Measurements from ENCODE around the gene TLE4.

The TLE4 gene

DNA sequence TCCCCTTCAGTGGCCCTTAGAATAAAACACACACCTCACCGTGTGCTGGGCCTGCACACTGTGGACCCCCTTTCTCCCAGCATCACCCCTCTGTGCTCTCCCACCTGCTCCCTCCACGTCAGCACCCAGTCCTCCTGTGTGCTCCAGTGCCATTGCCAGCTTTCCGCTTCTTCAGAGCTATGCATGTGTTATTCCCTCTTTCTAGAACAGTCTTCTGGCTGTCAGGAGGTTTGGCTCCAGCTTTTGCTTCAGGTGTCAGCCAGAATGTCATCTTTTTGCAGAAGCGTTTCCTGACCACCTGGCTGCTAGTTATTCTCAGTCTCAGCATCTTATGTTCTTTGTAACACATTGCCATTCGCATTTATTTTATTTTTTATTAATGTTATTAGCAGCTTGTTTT, 119.7 kb downstream of the TLE4 start:
- Histone ChIP-seq H3K9ac (ENCODE audit: low read length) (no peak overlapping the region), H3K27ac (ENCODE audit: low read depth, low read length) (no peak overlapping the region), H3K36me3 (ENCODE audit: control insufficient read depth, insufficient read depth, low read length) (peaks cover 4% of the 10 kb centered on the region; the same call in 1 of the 2 replicates), H3K27me3 (ENCODE audit: control insufficient read depth, insufficient read depth, low read length) (no peaks in the 10 kb centered on the region), H3K4me1 (ENCODE audit: control insufficient read depth, insufficient read depth, low read length) (peaks cover 42% of the 10 kb centered on the region), H3K4me3 (ENCODE audit: low read depth, low read length) (no peak overlapping the region), H3K9me3 (ENCODE audit: control insufficient read depth, insufficient read depth, low read depth, low read length) (no peaks in the 10 kb centered on the region)

DNA sequence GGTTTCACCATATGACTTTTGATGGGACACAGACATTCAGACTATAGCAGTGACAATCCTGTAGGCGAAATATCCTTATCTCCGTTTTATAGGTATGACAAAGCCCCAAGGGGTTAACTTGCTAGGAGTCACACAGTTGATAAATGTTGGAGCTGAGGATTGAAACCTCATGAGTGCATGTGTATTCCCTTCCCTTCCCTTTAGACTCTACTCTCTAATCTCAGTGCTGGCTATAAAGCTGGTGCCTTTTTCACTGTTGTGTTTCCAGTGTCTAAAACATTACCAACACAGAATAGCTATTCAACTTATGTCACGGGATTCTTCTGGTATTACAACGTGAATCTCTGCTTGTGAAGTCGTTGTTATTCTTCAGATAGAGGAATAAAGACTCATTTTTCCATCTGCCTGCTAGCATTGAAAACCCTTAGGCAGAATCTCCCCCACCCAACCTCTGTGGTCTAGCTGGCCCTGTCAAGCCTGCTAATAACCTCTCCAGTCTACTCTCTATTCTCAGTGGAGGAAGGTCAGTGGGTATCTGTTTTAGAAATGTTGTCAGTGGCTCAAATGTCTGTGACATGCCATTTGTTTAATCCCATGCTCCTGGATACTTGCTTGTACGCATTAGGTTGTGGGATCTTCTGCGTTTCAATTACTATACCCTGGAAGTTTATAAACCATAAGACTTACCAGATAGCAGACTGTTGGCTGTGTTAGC, 121.2 kb downstream of the TLE4 start:
- no peaks in the 10 kb centered on the region for H3K36me3 ChIP-seq (ENCODE audit: control insufficient read depth, insufficient read depth, low read length)
- no peaks in the 10 kb centered on the region for H3K9me3 ChIP-seq (ENCODE audit: control insufficient read depth, insufficient read depth, low read depth, low read length)
- peaks cover 41% of the 10 kb centered on the region for H3K4me1 ChIP-seq (ENCODE audit: control insufficient read depth, insufficient read depth, low read length)
- H3K27me3 ChIP-seq (ENCODE audit: control insufficient read depth, insufficient read depth, low read length) = no peaks in the 10 kb centered on the region
- no peak overlapping the region for H3K4me3 ChIP-seq (ENCODE audit: low read depth, low read length)
- H3K27ac ChIP-seq (ENCODE audit: low read depth, low read length) = no peak overlapping the region
- no peak overlapping the region for H3K9ac ChIP-seq (ENCODE audit: low read length)

DNA sequence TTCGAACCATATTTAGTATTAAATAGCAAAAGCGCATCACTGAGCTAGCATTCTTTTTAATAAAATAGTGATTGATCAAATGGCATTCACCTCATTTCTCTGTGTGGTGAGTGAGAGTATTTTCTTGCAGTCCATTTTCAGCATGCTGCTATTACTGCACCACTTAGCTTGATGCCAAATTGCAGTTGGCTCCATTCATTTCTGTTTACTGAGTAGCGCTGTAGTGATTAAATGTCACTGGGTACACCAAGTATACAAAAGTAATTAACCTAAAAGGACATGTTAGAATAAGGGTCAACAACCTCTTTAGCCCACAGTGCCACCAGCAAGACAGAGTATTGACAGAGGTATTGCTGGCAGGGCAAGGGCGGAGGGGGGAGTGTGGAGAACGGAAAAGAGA, 122.0 kb downstream of the TLE4 start:
- Histone ChIP-seq H3K4me3 (ENCODE audit: low read depth, low read length) (no peak overlapping the region), H3K27ac (ENCODE audit: low read depth, low read length) (no peak overlapping the region), H3K27me3 (ENCODE audit: control insufficient read depth, insufficient read depth, low read length) (no peaks in the 10 kb centered on the region), H3K9ac (ENCODE audit: low read length) (no peak overlapping the region), H3K4me1 (ENCODE audit: control insufficient read depth, insufficient read depth, low read length) (peaks cover 41% of the 10 kb centered on the region), H3K9me3 (ENCODE audit: control insufficient read depth, insufficient read depth, low read depth, low read length) (no peaks in the 10 kb centered on the region), H3K36me3 (ENCODE audit: control insufficient read depth, insufficient read depth, low read length) (no peaks in the 10 kb centered on the region)

DNA sequence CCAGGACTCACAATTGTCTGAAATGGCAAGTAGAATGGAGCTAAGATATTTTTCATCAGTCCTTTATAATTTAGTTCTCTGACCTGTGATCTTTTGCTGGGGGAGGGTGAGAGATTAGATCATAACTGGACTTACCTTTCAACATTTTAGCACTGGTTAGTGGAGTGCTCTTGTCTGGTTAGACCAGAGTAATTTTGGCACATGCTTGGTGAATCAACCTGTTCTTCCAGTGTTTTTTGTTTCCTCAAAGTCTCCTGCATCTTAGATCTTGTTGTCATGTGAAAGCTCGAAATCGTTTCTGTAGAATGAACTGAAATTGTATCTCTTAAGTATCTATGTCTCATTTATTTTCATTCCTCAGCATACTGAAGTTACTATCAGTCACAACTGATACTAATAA, 122.4 kb downstream of the TLE4 start:
- no peak overlapping the region for H3K4me3 ChIP-seq (ENCODE audit: low read depth, low read length)
- no peaks in the 10 kb centered on the region for H3K27me3 ChIP-seq (ENCODE audit: control insufficient read depth, insufficient read depth, low read length)
- no peak overlapping the region for H3K9ac ChIP-seq (ENCODE audit: low read length)
- no peaks in the 10 kb centered on the region for H3K9me3 ChIP-seq (ENCODE audit: control insufficient read depth, insufficient read depth, low read depth, low read length)
- no peaks in the 10 kb centered on the region for H3K36me3 ChIP-seq (ENCODE audit: control insufficient read depth, insufficient read depth, low read length)
- H3K27ac ChIP-seq (ENCODE audit: low read depth, low read length) = no peak overlapping the region
- H3K4me1 ChIP-seq (ENCODE audit: control insufficient read depth, insufficient read depth, low read length) = peaks cover 41% of the 10 kb centered on the region

DNA sequence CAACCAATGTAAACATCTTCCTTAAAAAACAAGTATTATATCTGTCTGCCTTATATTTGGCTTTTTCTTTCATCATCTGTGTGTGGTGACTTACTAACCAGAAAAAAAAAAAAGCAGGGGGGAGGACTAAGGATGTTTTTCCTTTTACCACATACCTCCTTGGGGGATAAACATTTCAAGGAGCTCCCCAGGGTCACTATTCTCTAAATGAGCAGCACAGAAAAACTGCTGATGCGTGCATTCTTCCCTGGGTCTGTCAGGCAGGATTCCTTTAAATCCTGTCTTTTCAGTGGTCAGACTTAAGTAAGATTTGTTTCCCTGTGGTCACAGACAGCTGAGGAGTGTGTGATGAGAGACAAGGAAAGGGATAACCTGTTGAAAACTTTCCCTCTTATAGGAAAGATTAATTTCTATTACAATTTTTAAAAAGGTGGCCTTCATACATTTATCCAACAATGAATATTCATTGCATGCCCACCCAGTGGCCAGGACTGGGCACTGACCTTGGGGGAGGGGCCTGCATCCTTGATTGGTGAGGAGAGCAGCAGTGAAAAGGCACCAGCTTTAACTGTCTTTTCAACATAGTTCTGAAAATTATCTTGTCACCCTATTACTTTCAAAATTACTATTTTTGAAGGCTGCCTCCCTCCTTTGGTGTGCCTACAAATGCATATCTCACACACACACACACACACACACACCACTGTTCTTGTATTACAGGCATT, 123.1 kb downstream of the TLE4 start:
- Histone ChIP-seq H3K27ac (ENCODE audit: low read depth, low read length) (no peak overlapping the region), H3K9ac (ENCODE audit: low read length) (no peak overlapping the region), H3K4me3 (ENCODE audit: low read depth, low read length) (no peak overlapping the region), H3K36me3 (ENCODE audit: control insufficient read depth, insufficient read depth, low read length) (no peaks in the 10 kb centered on the region), H3K27me3 (ENCODE audit: control insufficient read depth, insufficient read depth, low read length) (no peaks in the 10 kb centered on the region), H3K9me3 (ENCODE audit: control insufficient read depth, insufficient read depth, low read depth, low read length) (no peaks in the 10 kb centered on the region), H3K4me1 (ENCODE audit: control insufficient read depth, insufficient read depth, low read length) (peaks cover 41% of the 10 kb centered on the region)

DNA sequence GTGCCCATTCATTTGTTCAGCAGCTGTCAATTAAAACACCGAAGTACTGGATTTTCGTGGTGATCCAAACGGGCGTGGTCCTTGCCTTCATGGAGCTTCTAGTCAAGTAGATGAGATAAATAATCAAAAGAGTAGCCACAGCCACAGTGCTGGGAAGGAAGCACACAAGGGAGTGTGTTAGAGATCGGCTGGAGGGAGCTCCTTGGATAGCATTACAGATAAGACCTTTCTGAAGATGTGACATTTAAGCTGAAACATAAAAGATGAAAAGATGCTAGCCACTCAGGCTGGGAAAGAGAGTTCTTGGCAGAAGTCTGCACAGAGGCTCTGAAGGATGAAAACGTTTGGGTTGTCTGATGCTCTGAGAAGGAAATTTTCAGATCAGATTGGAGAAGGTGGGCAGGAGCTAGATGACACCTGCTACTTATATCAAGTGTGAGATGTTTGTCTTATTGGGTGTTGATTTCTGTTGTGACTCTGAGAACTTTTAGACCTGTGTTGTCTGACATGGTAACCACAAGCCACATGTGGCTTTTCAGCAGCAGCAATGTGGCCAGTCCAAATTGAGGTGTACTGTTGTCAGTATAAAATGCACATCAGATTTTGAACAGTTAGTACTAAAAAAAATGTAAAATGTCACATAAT, 123.9 kb downstream of the TLE4 start:
- Histone ChIP-seq H3K9me3 (ENCODE audit: control insufficient read depth, insufficient read depth, low read depth, low read length) (no peaks in the 10 kb centered on the region), H3K27me3 (ENCODE audit: control insufficient read depth, insufficient read depth, low read length) (no peaks in the 10 kb centered on the region), H3K9ac (ENCODE audit: low read length) (no peak overlapping the region), H3K4me1 (ENCODE audit: control insufficient read depth, insufficient read depth, low read length) (peaks cover 46% of the 10 kb centered on the region), H3K4me3 (ENCODE audit: low read depth, low read length) (no peak overlapping the region), H3K36me3 (ENCODE audit: control insufficient read depth, insufficient read depth, low read length) (no peaks in the 10 kb centered on the region), H3K27ac (ENCODE audit: low read depth, low read length) (no peak overlapping the region)

DNA sequence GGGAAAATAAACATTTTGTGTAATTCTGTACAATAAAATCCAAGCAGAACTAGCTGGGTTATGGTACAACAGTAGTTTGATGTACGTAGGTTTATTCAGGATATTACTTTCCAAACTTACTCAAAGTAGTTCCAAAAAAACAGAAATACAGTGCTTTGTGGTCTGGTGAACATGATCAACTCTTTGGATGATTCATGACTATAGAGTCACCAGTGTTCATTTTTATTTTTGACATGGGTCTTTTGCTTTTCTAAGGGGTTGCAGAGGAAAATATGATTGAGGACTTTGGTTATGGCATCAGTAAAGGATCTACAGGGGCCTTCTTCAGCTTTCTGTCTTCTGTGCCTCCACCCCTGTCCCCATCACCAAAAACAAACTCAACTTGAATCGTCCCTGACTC, 127.2 kb downstream of the TLE4 start:
- H3K36me3 ChIP-seq (ENCODE audit: control insufficient read depth, insufficient read depth, low read length) = no peaks in the 10 kb centered on the region
- H3K4me3 ChIP-seq (ENCODE audit: low read depth, low read length) = no peak overlapping the region
- H3K27me3 ChIP-seq (ENCODE audit: control insufficient read depth, insufficient read depth, low read length) = no peaks in the 10 kb centered on the region
- no peak overlapping the region for H3K27ac ChIP-seq (ENCODE audit: low read depth, low read length)
- no peak overlapping the region for H3K9ac ChIP-seq (ENCODE audit: low read length)
- peaks cover 20% of the 10 kb centered on the region for H3K4me1 ChIP-seq (ENCODE audit: control insufficient read depth, insufficient read depth, low read length)
- H3K9me3 ChIP-seq (ENCODE audit: control insufficient read depth, insufficient read depth, low read depth, low read length) = no peaks in the 10 kb centered on the region

DNA sequence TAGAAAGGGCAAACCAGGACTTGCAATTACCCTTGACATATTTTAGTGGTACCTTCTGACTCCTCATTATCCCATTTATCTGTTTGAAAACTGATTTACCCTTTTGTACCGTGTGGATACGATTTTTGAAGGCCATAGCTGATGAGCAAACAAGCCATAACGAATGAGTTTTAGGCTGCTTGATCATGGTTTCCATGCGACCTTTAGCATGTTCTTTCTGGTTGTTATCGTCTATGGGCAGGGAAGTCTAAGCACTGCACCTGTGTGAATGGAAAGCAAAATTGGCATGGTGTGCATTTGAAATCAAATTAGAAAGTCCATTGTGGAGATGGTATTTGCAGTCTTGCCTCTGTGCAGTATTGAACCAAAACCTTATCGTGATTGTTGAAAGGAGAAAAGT, 127.7 kb downstream of the TLE4 start:
- H3K27ac ChIP-seq (ENCODE audit: low read depth, low read length) = no peak overlapping the region
- H3K4me3 ChIP-seq (ENCODE audit: low read depth, low read length) = no peak overlapping the region
- H3K9me3 ChIP-seq (ENCODE audit: control insufficient read depth, insufficient read depth, low read depth, low read length) = no peaks in the 10 kb centered on the region
- H3K27me3 ChIP-seq (ENCODE audit: control insufficient read depth, insufficient read depth, low read length) = no peaks in the 10 kb centered on the region
- no peaks in the 10 kb centered on the region for H3K36me3 ChIP-seq (ENCODE audit: control insufficient read depth, insufficient read depth, low read length)
- peaks cover 15% of the 10 kb centered on the region for H3K4me1 ChIP-seq (ENCODE audit: control insufficient read depth, insufficient read depth, low read length)
- H3K9ac ChIP-seq (ENCODE audit: low read length) = no peak overlapping the region

DNA sequence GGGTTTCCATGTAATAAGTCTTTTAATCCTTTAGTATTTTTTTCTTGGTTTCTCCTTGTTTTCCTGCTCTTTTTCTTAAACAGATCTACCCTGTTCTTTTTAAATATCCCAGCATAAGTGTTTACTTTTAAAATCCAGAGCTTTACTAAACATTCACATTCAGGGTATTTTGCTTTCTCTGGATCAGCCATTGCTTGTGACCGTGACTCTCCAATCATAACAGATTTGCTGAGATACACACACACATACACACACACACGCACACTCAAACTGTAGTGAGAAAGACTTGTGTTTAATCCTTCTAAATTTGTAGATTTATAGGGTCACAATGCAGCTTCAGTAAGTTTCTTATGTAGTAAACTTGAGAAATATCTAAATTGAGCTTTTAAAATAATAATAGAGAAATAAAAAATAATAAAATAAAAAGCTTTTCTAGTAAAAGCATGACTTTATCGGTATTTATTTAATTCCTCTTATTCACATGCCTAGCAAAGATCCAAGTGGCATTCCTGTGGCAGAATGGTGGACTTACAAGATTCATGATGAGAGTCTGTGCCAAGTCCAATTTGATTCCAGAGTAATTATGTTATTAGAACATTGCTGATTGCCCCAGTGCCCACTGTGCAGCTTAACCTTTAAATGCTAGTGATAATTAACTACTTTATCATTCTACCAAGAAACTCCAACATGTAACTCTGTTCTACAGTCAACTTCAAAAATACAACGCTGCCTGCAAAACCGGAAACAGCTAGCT, 129.0 kb downstream of the TLE4 start:
- H3K27ac ChIP-seq (ENCODE audit: low read depth, low read length) = no peak overlapping the region
- H3K27me3 ChIP-seq (ENCODE audit: control insufficient read depth, insufficient read depth, low read length) = no peaks in the 10 kb centered on the region
- no peak overlapping the region for H3K9ac ChIP-seq (ENCODE audit: low read length)
- H3K36me3 ChIP-seq (ENCODE audit: control insufficient read depth, insufficient read depth, low read length) = peaks cover 10% of the 10 kb centered on the region
- no peak overlapping the region for H3K4me3 ChIP-seq (ENCODE audit: low read depth, low read length)
- no peaks in the 10 kb centered on the region for H3K9me3 ChIP-seq (ENCODE audit: control insufficient read depth, insufficient read depth, low read depth, low read length)
- peaks cover 5% of the 10 kb centered on the region; the same call in 1 of the 2 replicates for H3K4me1 ChIP-seq (ENCODE audit: control insufficient read depth, insufficient read depth, low read length)

DNA sequence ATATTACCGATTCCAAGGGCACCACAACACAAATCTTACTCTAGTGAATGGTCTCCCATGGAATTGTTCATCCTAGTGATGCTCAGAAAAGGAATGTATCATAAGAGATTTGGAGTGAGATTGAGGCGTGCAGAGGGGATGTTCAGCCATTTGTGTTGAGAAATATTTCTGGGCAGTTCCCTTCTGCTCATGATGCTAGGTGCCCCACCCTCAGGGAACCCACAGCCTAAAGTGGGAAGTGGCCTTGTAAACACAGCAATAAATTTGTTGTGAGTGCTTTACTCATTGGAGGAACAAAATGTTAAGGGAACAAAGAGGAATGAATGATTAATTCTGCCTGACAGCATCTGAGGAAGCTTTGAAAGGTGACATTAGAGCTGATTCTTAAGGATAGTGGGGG, 129.9 kb downstream of the TLE4 start:
- Histone ChIP-seq H3K4me3 (ENCODE audit: low read depth, low read length) (no peak overlapping the region), H3K9ac (ENCODE audit: low read length) (no peak overlapping the region), H3K9me3 (ENCODE audit: control insufficient read depth, insufficient read depth, low read depth, low read length) (no peaks in the 10 kb centered on the region), H3K27ac (ENCODE audit: low read depth, low read length) (no peak overlapping the region), H3K36me3 (ENCODE audit: control insufficient read depth, insufficient read depth, low read length) (peaks cover 16% of the 10 kb centered on the region), H3K27me3 (ENCODE audit: control insufficient read depth, insufficient read depth, low read length) (no peaks in the 10 kb centered on the region), H3K4me1 (ENCODE audit: control insufficient read depth, insufficient read depth, low read length) (peaks cover 5% of the 10 kb centered on the region; the same call in 1 of the 2 replicates)
